VCaP (cell line): ENCODE results near the gene PSMB5.

Experiments
- H3K27ac ChIP-seq: fragments of 450-650 bp; 2 replicates; pipeline ENCODE4 v1.5.1; 2017
- CTCF ChIP-seq: fragments of 450-650 bp; conservative IDR thresholded peaks from 2 replicates; pipeline ENCODE4 v1.5.1; 2017; ENCODE audit warnings: mild to moderate bottlenecking, moderate library complexity

Gene PSMB5

DNA sequence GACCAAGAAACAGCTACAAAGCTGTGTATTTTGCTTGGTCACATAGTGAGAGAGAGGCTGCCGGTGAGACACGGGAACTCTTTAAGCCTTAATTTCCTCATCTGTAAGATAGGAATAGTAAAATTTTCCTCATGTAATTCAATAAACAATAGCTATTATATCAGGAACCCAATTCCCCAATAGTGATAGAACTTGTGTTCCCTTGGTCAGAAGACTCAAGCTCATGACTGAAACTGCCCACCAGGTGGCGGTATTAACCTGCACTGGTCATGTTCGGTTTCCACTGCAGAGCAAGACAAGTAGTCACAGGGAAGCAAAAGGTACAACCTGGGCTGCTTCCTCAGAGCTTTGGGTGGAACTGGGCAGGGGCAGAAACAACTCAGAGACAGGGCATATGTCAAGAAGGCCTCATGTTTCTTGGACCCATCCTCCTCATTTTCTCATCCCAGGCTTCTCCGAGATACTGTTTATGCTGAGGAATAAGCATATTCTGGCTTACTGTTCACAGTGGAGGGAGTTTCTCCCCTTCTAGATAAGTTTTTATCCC, 48.1 kb downstream of the PSMB5 start:
- H3K27ac ChIP-seq = no peak overlapping the region
- TF ChIP-seq CTCF = peak; percentile 94

DNA sequence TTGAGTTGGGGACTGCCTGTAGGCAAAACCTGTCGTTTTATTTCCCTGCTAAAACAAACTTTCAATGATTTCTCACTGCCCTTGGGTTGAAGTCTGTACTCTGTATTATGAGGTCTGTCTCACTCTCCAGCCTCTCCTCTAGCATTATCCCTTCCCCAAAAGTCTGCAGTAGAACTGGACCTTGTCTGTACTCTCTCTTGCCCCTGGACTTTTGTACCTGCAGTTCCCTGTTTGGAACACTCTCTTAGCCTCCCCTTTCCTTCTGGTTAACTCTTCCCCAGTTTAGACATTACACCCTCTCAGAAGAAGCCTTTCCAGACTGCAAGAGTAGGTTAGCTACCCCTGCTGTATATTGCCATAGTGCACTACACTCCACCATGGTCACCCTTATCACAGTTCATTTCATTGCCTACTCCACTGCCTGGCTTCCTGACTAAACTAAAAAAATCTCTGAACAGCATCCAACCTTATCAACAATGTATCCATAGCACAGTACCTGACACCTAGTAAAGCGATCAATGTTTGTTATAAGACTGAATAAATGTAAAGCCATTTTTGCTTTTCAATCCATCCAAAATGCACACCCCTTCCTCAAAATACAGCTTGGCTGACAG, 48.7 kb downstream of the PSMB5 start:
- H3K27ac ChIP-seq = no peak overlapping the region
- TF ChIP-seq CTCF = no peak

DNA sequence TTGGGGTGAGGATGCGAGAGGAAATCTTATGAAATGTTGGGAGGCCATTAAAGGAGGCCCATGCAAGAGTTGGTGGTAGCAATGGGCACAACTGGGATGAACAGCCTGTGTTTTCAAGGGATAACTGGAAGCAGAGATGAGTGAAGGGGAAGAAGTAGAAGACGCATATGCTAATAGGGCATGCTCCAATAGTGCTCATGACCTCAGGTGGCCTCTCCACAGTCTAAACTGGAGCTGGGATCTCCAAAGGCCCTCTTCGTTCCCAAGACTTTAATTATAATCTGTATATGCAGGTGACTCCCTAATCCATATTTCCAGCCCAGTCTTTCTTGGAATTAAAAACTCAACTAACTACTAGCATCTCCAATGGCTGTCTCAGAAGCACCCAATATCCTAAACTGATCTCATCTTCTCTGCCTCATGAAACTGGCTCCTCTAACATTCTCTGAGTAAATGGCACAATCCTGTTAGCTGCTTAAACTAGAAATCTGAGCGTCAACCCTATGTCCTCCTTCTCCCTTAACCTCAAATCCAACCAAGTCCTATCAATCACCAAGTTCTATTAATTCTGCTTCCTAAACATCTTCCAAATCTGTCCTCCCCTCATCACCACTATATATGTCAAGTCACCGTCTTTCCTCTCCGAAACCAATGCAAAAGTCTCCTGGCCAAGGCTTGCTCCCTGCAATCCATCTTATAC, 49.6 kb downstream of the PSMB5 start:
- TF ChIP-seq CTCF = no peak

DNA sequence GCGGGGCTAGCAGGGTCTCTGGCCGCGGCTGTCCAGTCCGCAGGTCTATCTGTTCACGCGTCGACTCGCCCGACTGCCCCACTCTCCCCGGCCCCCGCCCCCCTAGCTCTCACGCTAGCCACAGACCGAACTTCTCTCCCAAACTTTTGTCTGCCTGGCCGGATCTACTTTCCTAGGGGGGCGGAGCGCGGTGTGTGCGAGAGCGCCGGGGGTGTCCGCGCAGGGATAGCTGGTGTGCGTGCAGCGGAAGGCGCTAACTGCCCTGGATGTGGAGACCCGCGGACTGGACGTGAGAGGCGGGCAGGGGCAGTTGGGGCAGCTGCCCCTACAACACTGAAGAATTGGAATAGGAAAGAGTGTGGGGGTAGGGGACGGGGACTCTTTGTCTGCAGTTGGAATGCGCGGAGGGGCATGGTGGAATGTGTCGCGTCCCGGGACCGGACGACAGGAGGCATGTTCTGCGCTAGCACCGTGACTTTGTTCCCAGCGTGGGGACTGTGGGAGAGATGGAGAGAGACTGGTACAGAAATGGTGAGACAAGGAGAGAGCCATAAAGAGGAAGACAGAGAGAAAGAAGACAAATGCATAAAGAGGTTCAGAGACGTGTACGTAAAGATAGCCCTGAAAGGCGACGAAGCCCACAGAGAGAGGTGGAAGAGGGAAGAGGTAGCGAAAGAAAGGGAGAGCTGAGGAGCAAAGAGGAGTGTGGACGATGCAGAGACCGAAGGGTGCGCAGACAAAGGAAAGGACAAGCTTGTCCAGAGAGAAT, 52.0 kb downstream of the PSMB5 start, which contains the start of gene AJUBA:
Gene AJUBA (minus strand): TSS at position 75 of the 769 bp plus-strand sequence. CDS start 285 bp downstream, outside the sequence.
- peak within 1 kb of the TSS; percentile 60 for H3K27ac ChIP-seq
- no peak for TF ChIP-seq CTCF

More for the DNA sequence above, 49.6 kb downstream of the PSMB5 start:
- no peak overlapping the region for H3K27ac ChIP-seq

GRCh38 chr14:22981876-22982476, 52.7 kb downstream of the PSMB5 start:
- peak overlapping the region; percentile 60; the same call in 1 of the 2 replicates for H3K27ac ChIP-seq
- TF ChIP-seq CTCF = no peak

- H3K27ac ChIP-seq = no peak overlapping the region; the same call in 1 of the 2 replicates
These were observed 53.4 kb downstream of the PSMB5 start for GRCh38 chr14:22981090-22981875.

More at GRCh38 chr14:22981090-22981875, 53.4 kb downstream of the PSMB5 start:
- no peak for TF ChIP-seq CTCF
